Airway epithelial cell (primary cell): ENCODE data around the gene MRPL42. TPM values are rescaled to one million over a fixed set of nuclear protein-coding genes. Genes with fewer than 3 reads are reported as not detected.

Source experiments
- total RNA-seq: library from RNA; depleted of rRNA; stranded (reverse); fragments of >200 nt; gene quantifications from 2 replicates; pipeline ENCODE4 v1.2.3, GENCODE V29; 2015

The MRPL42 gene
- total RNA-seq: 61.9 and 79.0 TPM in 2 replicates

GRCh38 chr12:93467351-93468007 is at the start of gene MRPL42:
TSS of gene MRPL42 (plus strand) at chr12:93467514. CDS start at chr12:93469286, 1,772 bp downstream.

DNA sequence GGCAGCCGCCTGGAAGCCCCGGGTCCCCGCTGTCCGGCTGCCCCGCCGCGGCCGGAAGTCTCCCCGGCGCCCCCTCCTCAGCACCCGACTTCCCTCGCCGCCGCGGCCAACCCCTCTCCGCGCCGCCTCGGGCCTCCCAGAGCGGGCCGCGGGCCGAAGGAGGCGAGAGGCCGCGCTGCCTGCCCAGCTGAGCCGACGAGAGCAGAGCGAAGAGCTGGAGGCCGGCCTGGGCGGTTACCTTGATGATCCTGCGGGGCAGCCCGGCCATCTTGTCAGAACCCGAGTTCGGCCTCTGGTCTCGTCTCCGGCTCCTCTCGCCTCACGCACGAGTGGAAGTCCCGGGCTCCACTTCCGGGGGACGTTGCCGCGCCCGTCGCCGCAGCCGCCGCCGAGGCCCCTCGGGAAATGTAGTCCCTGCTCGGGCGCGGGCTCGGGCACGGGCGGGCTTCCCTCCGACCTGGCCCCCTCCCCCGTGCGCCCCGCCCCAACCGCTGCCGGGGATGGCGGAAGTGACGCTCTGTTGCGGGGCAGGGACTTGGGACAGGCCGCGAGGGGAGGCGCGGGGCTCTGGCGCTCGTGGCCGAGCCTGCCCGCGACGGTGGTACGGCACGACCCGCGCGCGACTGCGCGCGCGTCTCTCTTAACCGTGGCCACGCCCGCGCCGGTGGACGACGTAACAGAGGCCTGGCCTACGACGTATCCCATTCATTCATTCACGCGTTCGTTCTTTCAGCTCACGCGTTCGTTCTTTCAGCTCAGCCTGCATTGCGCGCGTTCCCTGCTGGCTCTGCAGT is 25.5 kb upstream of the MRPL42 start, which contains the start of gene UBE2N:
TSS of gene UBE2N (minus strand) at position 331 of the 794 bp plus-strand sequence. CDS start at position 268, 63 bp downstream.

Other genes starting within 250 kb of the MRPL42 start
- 19.4 and 26.9 TPM in 2 replicates for gene NUDT4, start 89.6 kb upstream of the MRPL42 start, total RNA-seq
- gene UBE2N, start 25.6 kb upstream of the MRPL42 start, total RNA-seq: 72.6 and 115 TPM in 2 replicates
- gene SOCS2, start 105.2 kb downstream of the MRPL42 start, total RNA-seq: 6.1 and 6.8 TPM in 2 replicates
- gene CRADD, start 209.9 kb downstream of the MRPL42 start, total RNA-seq: 15.9 and 19.2 TPM in 2 replicates